Measurements from ENCODE around the gene POU2F2.

DNA sequence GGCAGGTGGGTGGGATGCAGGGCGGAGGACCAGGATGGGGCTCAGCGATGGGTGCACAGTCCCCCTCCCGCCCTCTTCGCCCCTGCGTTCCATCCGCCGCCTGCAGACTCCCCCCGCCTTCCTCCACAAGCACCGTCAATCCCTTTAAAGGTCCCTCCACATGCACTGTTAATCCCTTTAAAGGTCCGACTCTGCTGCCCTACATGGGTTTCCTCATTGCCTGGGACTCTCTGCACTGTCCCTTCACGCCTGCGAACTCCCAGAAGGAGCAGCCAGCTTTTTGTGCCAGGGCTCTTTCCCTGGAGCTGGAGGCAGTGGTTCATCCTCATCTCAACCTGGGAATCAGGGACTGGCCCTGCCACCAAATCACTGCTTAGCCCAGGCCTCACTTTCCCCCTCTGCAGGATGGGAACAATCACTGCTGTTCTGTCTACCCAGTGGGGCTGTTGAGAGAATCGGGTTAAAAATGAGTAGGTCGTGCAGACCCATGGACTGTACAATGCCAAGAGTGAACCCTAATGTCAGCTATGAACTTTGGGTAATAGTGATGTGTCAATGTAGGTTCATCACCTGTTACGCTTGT is 35.9 kb downstream of the POU2F2 start:
- TF ChIP-seq, protein P1, sequence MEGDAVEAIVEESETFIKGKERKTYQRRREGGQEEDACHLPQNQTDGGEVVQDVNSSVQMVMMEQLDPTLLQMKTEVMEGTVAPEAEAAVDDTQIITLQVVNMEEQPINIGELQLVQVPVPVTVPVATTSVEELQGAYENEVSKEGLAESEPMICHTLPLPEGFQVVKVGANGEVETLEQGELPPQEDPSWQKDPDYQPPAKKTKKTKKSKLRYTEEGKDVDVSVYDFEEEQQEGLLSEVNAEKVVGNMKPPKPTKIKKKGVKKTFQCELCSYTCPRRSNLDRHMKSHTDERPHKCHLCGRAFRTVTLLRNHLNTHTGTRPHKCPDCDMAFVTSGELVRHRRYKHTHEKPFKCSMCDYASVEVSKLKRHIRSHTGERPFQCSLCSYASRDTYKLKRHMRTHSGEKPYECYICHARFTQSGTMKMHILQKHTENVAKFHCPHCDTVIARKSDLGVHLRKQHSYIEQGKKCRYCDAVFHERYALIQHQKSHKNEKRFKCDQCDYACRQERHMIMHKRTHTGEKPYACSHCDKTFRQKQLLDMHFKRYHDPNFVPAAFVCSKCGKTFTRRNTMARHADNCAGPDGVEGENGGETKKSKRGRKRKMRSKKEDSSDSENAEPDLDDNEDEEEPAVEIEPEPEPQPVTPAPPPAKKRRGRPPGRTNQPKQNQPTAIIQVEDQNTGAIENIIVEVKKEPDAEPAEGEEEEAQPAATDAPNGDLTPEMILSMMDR (IDR thresholded peaks at IDR 0.05): no peak
- TF ChIP-seq POLR2A (IDR thresholded peaks at IDR 0.05): no peak

Measured in lower leg skin (tissue), 3 donors.